HG03045 (cell line): ENCODE results near the gene TNIK.
A peak's percentile ranks its signal among the peaks of the same experiment; 100 is the strongest.

Experiments used
- ATAC-seq: cut with Tn5 transposase; IDR thresholded peaks from one replicate; pipeline ENCODE4 v1.9.1; 2021; ENCODE audit warnings: mild to moderate bottlenecking, moderate library complexity; ENCODE audit not compliant: unreplicated experiment

The TNIK gene

DNA sequence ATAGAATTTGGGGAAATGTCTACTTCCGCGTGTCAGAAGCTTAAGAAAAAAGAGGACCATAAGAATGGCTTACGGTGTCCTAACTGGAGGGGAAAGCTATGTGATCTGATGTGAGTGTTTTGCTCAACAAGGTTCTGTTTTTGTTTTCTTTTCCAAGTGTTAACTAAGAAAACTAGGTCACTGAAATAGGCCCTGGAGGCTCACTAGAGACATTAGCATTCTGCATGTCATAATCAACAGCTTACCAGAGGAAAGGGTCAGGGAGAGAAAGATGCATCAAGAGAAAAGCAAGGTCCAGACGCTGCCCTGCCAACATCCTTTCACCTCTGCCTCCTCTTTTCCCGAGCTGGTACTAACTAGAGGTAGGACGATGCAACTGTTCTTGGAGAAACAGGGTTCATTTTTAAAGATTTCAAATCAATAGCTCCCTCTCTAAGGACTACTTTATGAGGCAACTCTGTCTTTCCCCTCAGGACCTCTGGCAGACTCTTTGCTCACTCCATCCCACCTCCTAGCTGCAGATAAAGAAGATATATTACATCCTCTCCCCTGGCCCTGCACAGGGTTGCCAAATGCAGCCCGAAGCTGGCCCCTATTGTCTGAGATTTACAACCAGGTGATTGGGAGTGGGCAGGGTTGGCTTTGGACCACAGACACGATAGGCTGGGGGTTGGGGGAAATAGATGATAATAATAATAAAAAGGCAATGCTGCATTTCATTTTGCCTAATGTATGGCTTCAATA is 223.8 kb downstream of the TNIK start:
- no peak for ATAC-seq

DNA sequence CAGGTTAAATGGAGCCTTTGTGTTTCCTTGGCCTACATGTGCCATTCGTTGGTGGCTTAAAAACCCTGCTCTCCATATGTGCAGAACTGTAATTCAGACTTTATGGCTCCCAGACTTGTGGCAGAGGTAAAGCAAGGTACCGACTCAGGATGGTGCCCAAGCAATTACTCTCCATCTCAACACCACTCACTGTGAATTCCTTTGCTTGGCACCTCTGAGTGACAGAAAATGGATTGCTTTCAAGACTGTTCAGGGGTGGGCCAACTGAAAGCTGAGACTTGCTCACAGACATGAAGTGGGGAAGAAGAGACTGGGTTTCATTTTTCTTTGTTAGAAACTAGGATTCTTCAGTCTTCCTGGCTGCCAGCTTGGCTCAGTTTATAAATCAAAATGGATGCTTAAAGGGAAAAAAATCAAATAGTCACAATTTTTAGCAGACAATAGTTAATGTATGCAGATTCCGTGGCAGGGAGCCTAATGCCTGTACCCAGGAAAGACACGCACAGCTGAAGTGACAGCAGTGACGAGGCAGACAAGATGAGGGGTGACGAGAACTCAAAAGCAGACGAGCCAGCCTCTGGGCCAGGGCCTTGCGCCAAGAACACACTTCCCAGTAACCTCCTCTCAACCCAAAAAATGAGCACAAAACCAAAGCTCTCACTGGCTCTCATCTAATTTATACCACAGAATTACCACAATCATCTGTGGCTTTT is 225.8 kb downstream of the TNIK start:
- ATAC-seq = no peak

DNA sequence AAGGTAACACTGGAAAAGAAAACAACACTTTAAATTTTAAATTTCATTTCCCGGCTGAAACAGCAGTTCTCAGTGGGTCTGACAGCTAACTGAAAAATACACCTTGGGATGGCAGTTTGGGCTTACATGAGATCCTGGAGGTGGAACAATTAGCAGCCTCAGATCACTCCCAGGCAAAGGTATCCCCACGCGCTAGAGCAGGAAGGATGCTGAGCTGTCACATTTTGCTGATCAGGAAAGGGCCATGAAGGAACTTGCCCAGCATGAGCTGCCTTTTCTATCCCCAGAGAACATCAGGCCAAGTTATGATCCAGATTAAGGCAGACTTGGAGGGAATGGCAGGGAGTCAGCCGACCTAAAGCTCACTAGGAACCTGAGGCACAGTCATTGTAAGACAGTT is 228.8 kb downstream of the TNIK start:
- no peak for ATAC-seq

DNA sequence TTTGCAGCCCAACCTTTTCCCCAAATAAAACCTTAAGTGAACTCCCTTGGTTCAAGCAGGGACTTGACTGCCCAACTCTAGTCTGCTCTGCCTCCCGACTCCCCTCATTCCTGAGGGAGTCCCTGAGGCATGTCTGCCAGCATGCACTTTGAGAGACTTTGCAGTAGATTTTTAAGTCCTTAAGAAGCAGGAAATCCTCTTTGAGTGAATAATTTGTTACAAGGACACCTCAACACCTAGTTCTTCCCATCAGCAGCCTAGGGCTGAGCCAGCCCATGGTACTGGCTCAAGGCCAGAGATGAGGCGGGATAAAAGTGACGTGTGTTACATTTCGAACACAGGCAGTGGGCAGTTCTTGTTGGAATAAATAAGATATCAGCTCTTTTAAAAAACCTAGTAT is 229.3 kb downstream of the TNIK start:
- no peak for ATAC-seq

DNA sequence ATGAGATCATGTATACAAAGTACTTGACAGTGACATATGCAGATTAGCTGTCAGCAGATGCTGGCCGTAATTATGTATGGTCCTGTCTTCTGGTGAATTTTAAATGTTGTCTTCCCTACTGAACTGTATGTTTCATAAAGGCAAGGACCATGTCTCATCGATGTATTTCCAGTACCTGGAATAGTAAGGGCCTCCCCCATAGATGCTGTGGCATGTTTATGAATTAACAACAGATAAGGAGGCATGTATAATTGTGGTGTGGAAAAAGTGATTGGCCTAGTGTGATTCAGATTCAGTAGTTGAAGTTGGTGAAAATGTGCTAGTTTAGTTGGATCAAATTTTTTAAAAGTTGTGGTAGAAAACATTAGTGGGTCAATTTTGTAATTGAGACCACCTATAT is 231.0 kb downstream of the TNIK start:
- no peak for ATAC-seq

DNA sequence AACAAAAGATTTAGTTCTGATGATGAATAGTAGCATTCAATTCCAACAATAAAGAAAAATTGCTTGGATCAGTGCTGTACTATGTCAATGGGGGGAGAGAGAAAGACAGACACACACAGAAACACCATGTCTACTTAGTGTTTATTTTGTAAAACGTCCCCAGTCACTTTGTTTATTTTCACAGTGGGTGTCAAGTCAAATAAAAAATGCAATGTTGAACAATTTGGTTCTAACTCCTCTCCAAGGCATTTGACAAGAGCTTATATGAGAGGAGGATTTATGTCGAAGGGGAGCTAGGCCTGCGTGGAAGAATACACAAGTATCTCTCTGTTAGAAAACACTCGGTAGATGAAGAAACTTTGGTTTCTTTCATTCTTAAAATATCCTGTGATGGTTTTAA is 232.0 kb downstream of the TNIK start:
- no peak for ATAC-seq

DNA sequence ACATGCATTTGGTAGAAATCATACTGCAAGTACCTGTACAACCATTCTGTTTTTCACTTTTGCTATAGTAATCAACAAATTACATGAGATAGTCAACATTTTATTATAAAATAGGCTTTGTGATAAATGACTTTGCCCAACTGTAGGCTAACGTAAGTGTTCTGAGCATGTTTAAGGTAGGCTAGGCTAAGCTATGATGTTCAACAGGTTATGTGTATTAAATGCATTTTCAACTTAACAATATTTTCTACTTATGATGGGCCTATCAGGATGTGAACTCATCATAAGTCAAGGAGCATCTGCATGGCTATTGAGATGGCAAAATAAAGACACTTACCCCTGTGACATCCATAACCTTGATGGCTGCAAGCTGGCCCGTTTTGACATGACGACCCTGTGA is 232.4 kb downstream of the TNIK start:
- no peak for ATAC-seq

DNA sequence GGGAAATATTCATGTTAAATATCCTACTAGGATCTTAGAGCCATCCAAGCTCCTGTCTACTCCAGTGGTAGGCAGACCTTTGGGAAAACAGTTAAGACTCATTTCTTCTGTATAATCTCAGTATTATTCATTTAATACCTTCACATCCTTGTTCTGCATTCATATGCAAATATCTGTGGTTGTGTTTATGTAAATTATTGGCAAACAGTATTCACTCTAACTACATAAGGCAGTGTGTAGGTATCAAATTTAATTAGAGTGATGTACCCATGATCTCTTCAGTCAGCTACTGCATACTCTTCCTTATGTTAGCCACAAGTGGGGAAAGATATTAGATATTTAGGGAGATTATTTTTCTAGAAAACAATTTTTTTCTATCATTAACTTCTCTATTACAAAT is 232.8 kb downstream of the TNIK start:
- no peak for ATAC-seq

DNA sequence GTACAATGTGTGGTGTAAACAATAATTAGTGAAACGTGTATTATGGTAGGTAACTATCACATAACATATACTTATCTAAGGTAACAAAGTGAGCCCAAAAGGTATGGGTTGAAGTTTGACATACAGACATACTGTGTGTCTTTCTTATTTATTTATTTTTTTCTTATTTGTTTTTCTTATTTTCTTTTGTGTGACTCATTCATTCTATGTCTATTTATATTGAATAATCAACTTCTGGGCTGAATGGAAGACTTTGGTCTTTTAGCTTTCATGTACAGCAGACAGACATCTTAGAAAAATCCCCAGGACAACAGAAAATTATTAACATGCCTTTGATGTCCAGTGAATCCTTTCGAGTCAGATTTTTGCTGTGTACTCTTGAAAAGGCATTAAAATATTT is 233.4 kb downstream of the TNIK start:
- no peak for ATAC-seq

DNA sequence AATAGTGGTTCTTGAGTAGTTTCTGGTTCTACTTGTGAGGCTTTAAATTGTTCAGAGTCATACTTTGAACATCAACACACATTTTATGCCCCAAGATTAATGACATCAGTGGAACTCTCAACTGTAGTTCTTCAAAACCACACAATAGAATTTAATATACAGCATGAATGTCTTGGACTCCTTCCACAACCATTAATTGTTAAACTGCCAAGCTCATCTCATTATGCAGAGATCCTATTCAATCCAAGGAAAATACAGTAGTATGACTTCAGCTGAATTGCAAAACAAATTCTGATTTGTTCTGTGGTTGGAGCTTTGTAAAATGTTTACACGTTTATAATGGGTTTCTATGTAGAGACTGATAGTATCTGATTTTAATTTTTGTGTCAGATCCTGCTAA is 234.5 kb downstream of the TNIK start:
- ATAC-seq = no peak

DNA sequence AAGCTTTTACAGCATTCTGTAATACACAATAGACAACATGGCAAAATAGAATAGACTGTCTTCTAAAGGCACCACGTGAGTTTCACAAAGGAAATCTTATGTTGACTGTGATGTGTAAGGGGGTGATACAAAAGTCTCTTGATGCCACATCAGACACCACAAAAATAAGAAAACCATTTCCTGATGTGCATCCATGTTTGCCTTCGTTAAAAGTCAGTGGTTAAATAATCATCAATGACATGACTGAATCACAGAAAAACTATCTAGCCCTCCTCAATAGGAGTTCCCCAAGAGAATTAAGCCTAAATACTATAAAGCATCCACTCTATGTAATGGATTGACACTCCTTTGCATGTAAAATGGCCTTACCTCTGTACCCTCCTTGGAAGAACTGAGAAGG is 235.0 kb downstream of the TNIK start:
- ATAC-seq = no peak

DNA sequence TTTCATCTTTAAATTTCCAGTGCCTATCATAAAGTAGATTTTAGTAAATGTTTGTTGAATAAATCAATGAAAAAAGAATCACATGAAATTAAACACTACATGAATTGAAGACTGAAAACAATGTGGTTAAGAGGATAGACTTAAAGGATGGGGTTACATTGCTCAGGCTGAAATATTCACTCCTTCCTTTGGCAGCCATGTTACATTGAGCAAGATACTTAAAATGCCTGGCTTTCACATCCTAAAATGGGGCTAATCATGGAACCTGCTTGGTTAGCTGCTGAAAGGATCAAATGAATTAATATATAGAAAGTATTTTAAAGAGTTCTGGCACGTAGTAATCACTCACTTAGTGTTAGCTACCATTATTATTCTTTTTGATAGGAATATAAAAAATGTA is 236.8 kb downstream of the TNIK start:
- no peak for ATAC-seq

DNA sequence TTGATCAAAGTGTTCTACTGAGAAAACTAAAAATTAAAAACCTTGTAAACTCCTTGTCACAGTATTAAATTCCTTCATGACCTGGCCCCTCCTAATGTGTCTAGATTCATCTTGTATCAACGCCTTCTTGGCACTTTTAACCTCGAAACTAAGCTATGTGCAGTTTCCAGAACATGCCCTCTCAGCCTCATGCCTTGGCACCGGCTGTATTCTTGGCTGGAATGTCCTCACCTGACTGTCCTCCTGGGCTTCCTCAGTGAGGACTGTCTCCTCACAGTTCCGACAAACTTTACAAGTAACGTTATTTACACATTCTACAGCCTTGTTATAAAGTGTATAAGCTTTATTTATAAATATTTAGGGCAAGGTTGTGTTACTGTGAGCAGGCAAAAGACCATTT is 237.2 kb downstream of the TNIK start:
- no peak for ATAC-seq

DNA sequence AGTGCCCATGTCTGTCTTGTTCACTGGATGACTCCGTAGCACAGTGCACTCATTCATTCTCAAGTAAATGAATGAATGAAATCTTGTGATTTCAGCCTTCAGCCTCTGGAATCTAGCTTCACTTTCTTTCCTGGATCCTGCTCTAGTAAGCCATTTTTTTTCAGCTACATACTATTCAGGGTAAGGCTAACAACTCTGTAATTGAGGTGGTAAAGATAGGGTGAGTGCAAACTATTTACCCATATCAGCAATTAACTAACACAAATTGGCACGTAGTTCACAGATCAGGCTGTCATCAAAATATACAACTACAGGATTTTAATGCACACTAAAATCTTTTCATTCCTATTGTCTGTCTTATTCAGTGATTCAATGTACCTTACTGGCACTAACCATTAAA is 238.6 kb downstream of the TNIK start:
- ATAC-seq = no peak

DNA sequence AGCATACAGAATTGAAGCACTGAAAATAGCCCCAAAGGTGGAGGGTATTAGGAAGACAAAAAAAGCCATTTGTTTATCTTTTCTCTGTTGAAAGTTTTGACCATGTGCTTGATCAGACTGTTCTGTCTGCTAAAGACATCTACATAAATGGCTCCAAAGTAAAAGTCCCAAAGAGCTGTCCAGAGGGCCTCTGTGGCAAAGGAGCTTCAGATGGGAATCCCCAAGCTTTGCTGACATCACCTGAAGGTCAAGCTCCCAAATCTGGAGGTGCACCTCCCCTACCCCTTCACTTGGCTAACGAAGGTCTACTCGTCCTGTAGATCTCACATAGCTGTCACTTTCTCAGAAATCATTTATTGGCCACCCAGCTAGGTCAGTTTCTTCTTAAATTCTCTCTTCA is 239.1 kb downstream of the TNIK start:
- ATAC-seq = no peak

DNA sequence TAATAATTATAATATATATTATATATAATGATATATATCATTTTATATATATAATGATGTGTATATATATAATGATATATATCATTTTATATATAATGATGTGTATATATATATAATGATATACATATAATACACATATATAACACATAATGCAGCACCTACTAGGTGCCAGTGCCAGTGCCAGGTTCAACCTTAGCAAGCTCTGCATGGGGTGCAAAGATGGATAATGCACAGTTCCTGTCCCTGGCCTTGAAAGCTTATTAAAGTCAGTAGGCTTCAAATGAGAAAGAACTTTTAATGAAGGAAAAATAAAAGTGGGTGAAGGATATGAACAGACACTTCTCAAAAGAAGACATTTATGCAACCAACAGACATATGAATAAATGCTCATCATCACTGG is 240.9 kb downstream of the TNIK start:
- no peak for ATAC-seq

DNA sequence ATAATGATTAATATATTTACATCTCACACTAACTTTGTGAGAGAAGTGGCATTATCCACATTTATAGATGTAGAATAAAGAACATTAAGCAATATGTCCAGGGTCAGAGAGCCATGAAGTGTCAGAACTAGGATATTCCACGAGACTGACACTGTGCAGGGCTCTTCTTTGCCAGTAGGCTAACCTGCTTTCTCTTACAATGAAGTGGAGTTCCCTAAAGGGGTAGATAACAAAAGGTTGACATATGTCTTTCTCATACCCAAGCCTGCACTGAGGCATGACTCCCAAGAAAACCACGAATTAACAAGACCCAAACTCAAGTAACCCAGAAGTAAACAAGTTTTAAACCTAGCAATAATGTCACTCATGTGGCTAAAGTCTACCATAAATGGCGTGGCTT is 242.1 kb downstream of the TNIK start:
- no peak for ATAC-seq

DNA sequence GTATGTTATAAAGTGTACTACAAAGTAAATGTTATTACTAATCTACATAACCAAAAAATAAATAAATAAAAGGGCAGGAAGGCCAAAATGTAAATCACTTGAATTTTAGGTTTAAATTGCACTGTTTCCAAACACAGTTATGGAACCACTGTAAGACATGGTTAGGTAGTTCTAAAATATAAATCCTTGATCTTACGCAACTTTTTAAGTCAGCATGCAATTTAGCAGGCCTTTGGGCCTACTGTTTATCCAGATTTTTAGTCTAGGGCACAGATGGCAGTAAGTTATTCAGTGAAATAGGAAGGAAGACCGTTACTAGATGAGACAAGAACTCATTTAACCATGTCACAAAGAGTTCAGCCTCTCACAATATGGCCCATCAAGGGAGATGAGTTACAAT is 246.3 kb downstream of the TNIK start:
- ATAC-seq = no peak

DNA sequence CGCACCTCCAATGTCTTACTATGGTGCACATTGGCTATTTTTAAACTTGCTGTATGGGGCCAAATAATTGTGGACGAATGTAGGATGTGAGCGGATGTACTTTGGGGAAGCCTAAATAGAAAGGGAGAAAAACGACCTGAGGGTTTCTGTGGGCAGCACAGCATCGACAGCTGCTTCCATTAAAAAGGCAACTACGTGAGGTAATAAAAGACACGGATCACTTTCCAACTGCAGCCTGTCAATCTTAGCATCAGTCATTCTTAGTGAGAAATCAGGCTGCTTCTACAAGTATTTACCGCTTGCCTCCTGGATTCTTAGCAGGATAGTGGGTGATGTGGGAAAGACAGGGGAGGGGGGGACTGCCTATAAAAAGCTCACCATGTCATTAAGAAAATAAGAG is 247.0 kb downstream of the TNIK start:
- ATAC-seq = no peak

DNA sequence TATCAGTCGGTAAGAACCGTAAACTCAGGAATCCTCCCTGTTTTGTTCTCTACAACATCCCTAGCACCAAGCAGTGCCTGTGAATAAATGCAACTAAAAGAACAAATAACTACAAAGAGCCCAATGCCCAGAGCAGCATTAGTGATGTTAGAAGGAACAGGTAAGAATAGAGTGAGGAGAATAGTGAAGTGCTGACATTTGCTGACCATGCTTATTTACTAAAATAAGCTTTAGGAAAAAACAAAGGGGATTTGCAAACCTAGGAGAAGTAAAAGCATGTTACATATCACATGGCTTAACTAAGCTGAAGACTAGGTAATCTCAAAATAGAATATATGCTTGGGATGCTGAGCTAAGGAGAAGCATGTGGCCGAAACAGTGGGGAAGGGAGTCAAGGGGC is 247.6 kb downstream of the TNIK start:
- no peak for ATAC-seq

DNA sequence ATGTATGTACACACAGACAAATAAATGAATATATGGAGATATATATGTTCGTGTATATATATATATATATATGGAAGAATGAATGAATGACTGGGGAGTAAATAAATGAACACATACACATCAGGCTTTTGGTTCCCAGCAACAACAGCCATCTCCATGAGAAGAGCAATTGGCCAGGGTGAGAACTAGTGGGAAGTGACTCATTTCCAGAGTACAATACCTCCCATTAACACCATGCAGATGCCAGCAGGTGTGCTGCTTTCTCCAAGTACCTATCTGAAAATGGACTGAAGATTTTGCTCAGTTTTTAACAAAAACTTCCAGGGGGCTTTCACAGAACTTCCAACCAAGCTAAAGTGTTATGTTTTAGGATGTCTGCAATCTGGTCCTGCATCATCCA is 253.9 kb downstream of the TNIK start:
- peak; percentile 53 for ATAC-seq

DNA sequence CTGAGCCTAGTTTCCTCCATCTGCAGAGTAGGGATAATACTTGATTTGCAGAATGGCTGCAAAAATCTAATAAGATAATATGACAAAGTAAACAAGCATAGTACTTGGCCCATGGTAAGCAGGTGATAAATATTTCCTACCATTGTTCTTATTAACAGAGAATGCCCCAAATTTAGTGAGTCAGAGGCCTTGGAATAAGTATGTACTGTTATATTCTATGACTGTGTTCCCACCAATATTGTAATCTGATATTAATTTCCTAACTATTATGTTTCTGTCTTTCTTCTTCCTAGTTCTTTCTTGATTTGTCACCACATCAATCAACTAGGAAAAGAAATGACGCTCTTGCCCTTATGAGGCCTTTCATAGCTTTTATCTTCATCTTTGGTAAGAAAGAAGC is 255.3 kb downstream of the TNIK start:
- no peak for ATAC-seq

DNA sequence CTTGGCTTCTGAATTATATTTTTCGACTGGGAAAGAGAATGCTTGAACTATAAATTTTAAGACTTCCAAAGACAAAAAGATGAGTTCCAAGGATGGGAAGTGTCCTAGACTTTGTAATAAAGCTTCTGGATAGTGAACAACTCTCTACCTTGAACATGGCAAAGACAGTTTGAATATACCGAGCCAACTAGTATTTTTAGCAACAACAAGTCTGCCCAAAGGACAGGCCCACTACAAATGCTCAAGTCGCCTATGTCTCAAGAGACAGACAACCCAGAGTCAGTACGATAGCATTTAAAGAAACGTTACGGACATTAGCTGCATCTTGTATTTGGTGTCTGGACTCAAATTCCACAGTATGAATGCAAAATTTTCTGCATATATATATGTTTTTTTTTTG is 258.4 kb downstream of the TNIK start:
- no peak for ATAC-seq
